ENCODE results near the gene ST8SIA5.

ST8SIA5 gene

GRCh38 chr18:46627136-46627535, 129.7 kb downstream of the ST8SIA5 start:
- Histone ChIP-seq H3K27me3 (ENCODE audit: insufficient read depth, low read length) (no peaks in the 10 kb centered on the region), H3K4me1 (ENCODE audit: insufficient read depth, low read length, severe bottlenecking) (no peaks in the 10 kb centered on the region), H3F3A (ENCODE audit: insufficient read depth, low read length) (no peaks in the 10 kb centered on the region), H3K36me3 (ENCODE audit: insufficient read depth, low read length) (no peaks in the 10 kb centered on the region), H4K20me1 (ENCODE audit: insufficient read depth, low read length) (no peaks in the 10 kb centered on the region), H2AFZ (ENCODE audit: low read length) (no peak overlapping the region), H3K4me3 (ENCODE audit: low read depth, low read length, poor library complexity, severe bottlenecking) (no peak overlapping the region), H3K9me3 (ENCODE audit: low read length) (no peaks in the 10 kb centered on the region), H3K4me2 (ENCODE audit: low read length) (no peak overlapping the region), H3K79me2 (ENCODE audit: insufficient read depth, low read length) (no peaks in the 10 kb centered on the region), H3K27ac (ENCODE audit: low read depth, low read length, poor library complexity, severe bottlenecking) (no peak overlapping the region), H3K9me2 (ENCODE audit: low read depth, low read length) (no peaks in the 10 kb centered on the region), H3K9ac (ENCODE audit: low read length) (no peak overlapping the region)
- TF ChIP-seq CTCF (IDR thresholded peaks at IDR 0.05; ENCODE audit: low read length) (no peak), EZH2 (IDR thresholded peaks at IDR 0.05; ENCODE audit: borderline replicate concordance, low read length) (no peak)

GRCh38 chr18:46625069-46625468, 131.8 kb downstream of the ST8SIA5 start:
- TF ChIP-seq CTCF (IDR thresholded peaks at IDR 0.05; ENCODE audit: low read length) (no peak), EZH2 (IDR thresholded peaks at IDR 0.05; ENCODE audit: borderline replicate concordance, low read length) (no peak)
- Histone ChIP-seq H3K9me2 (ENCODE audit: low read depth, low read length) (no peaks in the 10 kb centered on the region), H4K20me1 (ENCODE audit: insufficient read depth, low read length) (no peaks in the 10 kb centered on the region)

GRCh38 chr18:46624127-46624526, 132.7 kb downstream of the ST8SIA5 start:
- Histone ChIP-seq H3K9me2 (ENCODE audit: low read depth, low read length) (no peaks in the 10 kb centered on the region), H3K27ac (ENCODE audit: low read depth, low read length, poor library complexity, severe bottlenecking) (no peak overlapping the region), H3K4me1 (ENCODE audit: insufficient read depth, low read length, severe bottlenecking) (no peaks in the 10 kb centered on the region), H3K9me3 (ENCODE audit: low read length) (no peaks in the 10 kb centered on the region), H3F3A (ENCODE audit: insufficient read depth, low read length) (no peaks in the 10 kb centered on the region), H2AFZ (ENCODE audit: low read length) (no peak overlapping the region), H4K20me1 (ENCODE audit: insufficient read depth, low read length) (no peaks in the 10 kb centered on the region), H3K4me2 (ENCODE audit: low read length) (no peak overlapping the region), H3K79me2 (ENCODE audit: insufficient read depth, low read length) (no peaks in the 10 kb centered on the region), H3K4me3 (ENCODE audit: low read depth, low read length, poor library complexity, severe bottlenecking) (no peak overlapping the region), H3K9ac (ENCODE audit: low read length) (no peak overlapping the region), H3K27me3 (ENCODE audit: insufficient read depth, low read length) (no peaks in the 10 kb centered on the region), H3K36me3 (ENCODE audit: insufficient read depth, low read length) (no peaks in the 10 kb centered on the region)
- TF ChIP-seq EZH2 (IDR thresholded peaks at IDR 0.05; ENCODE audit: borderline replicate concordance, low read length) (no peak), CTCF (IDR thresholded peaks at IDR 0.05; ENCODE audit: low read length) (no peak)

More at GRCh38 chr18:46625069-46625468, 131.8 kb downstream of the ST8SIA5 start:
- no peaks in the 10 kb centered on the region for H3K79me2 ChIP-seq (ENCODE audit: insufficient read depth, low read length)
- H3K9me3 ChIP-seq (ENCODE audit: low read length) = no peaks in the 10 kb centered on the region
- no peaks in the 10 kb centered on the region for H3F3A ChIP-seq (ENCODE audit: insufficient read depth, low read length)
- no peaks in the 10 kb centered on the region for H3K4me1 ChIP-seq (ENCODE audit: insufficient read depth, low read length, severe bottlenecking)
- no peaks in the 10 kb centered on the region for H3K36me3 ChIP-seq (ENCODE audit: insufficient read depth, low read length)
- no peak overlapping the region for H3K4me2 ChIP-seq (ENCODE audit: low read length)
- H3K27me3 ChIP-seq (ENCODE audit: insufficient read depth, low read length) = no peaks in the 10 kb centered on the region
- H2AFZ ChIP-seq (ENCODE audit: low read length) = no peak overlapping the region
- H3K4me3 ChIP-seq (ENCODE audit: low read depth, low read length, poor library complexity, severe bottlenecking) = no peak overlapping the region
- H3K9ac ChIP-seq (ENCODE audit: low read length) = no peak overlapping the region
- no peak overlapping the region for H3K27ac ChIP-seq (ENCODE audit: low read depth, low read length, poor library complexity, severe bottlenecking)

Data from OCI-LY1 (cell line).